Transverse colon (tissue), 4 donors: ENCODE measurements around the gene RETREG1. TPM values are rescaled to one million over a fixed set of nuclear protein-coding genes. Genes with fewer than 3 reads are reported as not detected.

Experiments used
- DNase-seq: peaks from one replicate; pipeline ENCODE4 v3.0.0-alpha.2; 2019
- H3K27ac ChIP-seq, 4 donors: fragments of 200-600 bp; sonication (generic); 2 replicates each; pipeline ENCODE4 v1.5.1; 2016 to 2018; ENCODE audit warnings: inconsistent platforms in 4 of 4
- H3K27me3 ChIP-seq: fragments of 200-600 bp; sonication (generic); 2 replicates; pipeline ENCODE4 v1.5.1; 2017; ENCODE audit warnings: inconsistent platforms
- H3K36me3 ChIP-seq, 4 donors: fragments of 200-600 bp; sonication (generic); 2 replicates each; pipeline ENCODE4 v1.5.1; 2017 to 2019; ENCODE audit warnings: inconsistent platforms in 4 of 4
- H3K4me1 ChIP-seq, 4 donors: fragments of 200-600 bp; sonication (generic); 2 replicates each; pipeline ENCODE4 v1.5.1; 2017 to 2020; ENCODE audit warnings: inconsistent platforms in 4 of 4
- H3K4me3 ChIP-seq, 4 donors: fragments of 200-600 bp; sonication (generic); 1 replicate in 1 of 4; 2 replicates in 3 of 4; pipeline versions ENCODE4 v1.5.1 to v1.6.1; 2017 to 2019; ENCODE audit warnings: inconsistent platforms in 4 of 4
- H3K9me3 ChIP-seq, 2 donors: fragments of 200-600 bp; sonication (generic); 2 replicates each; pipeline ENCODE4 v1.5.1; 2017 to 2019; ENCODE audit warnings: inconsistent platforms in 2 of 2
- CTCF ChIP-seq, 5 experiments: fragments of 200-600 bp in 3 of 5; fragments of 450-650 bp in 2 of 5; sonication (generic) in 3 of 5; IDR thresholded peaks; 1 replicate in 2 of 5; 2 replicates in 3 of 5; pipeline ENCODE4 v1.5.1; 2016 to 2017; ENCODE audit warnings: antibody characterized with exemption in 5 of 5, inconsistent platforms in 3 of 5, mild to moderate bottlenecking in 2 of 5, moderate library complexity in 1 of 5
- EP300 ChIP-seq: sonication (generic); formaldehyde crosslinking; IDR thresholded peaks from one replicate; pipeline ENCODE4 v1.6.1; 2017; ENCODE audit warnings: antibody characterized with exemption, low read depth
- POLR2A ChIP-seq: fragments of 450-650 bp; IDR thresholded peaks from one replicate; pipeline ENCODE4 v1.6.1; 2016; ENCODE audit warnings: antibody characterized with exemption, mild to moderate bottlenecking, moderate library complexity
- POLR2AphosphoS5 ChIP-seq, 3 donors: sonication (generic); formaldehyde crosslinking; IDR thresholded peaks; one replicate each; pipeline ENCODE4 v1.6.1; 2016; ENCODE audit warnings: antibody characterized with exemption in 3 of 3
- WGBS, 2 donors: methylation state at CpG; one replicate each; pipeline ENCODE4 v1.1.5; 2018; ENCODE audit warnings: low coverage in 1 of 2; 5-methylcytosine and 5-hydroxymethylcytosine counted together
- in situ Hi-C, 4 donors: fragments of 200-750 bp; cut with MboI; loops; one replicate each; pipeline versions ENCODE4 v1.15.0 to v1.15.1; 2017; ENCODE audit warnings: low sequenced_read_pairs in 3 of 4, low pct_ligation_motif_present in 1 of 4, low pct_unique_long_range_greater_than_20kb in 1 of 4
- intact Hi-C: fragments of 100-400 bp; cut with DNase I; formaldehyde crosslinking; loops from one replicate; pipeline ENCODE4 v1.15.1; 2023; ENCODE audit warnings: low total_unique reads
- total RNA-seq, 4 donors: library from RNA; depleted of rRNA; stranded (reverse); fragments of >200 nt; gene quantifications; one replicate each; pipeline ENCODE4 v1.1.0, GENCODE V29; 2016

RETREG1 gene
- total RNA-seq, 4 donors from 2014 or later = 33.2 to 93.5 (median 66.2) TPM

DNA sequence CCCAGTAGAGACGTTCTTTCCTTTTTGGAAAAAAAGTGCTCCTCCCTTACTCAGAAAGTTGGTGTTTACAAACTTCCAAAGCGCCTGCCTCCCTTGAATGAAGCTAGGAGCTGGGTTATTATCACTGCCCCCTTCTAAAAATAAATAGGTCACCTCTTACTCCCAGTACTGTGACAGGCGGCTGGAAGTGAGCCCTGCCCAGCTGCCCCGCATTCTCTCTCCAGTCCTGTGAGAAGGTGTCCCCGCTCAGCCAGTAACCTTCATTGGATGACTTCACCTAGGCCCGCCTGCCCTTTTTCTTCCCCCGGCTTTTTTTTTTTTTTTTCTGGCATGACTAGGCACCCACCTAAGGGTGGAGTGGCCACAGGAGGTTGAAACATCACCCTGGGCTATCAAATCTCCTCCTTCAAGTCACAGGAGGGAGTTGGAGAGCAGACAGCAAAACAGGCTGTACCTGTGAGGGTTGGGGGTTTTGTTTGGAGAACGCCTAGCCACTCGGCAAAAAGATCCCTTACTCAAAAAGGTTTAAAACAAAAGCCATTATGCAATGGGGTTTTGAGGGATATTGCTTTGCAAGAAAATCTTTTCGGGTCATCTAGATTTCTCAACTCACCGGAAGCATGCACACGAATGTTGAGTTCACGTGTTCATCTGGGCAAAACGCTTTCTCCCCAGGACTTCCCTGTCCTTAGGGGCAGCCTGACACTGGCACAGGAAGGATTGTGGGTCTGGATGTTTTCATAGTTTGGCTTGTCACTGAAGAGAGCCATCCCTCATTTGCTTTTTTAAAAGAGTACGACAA is 107.9 kb downstream of the RETREG1 start:
- H3K9me3 ChIP-seq = no peaks in the 10 kb centered on the region
- peak in 1 of 3 donors; percentile 66 for TF ChIP-seq POLR2AphosphoS5 (IDR thresholded peaks at IDR 0.05)
- peak; percentile 87 for TF ChIP-seq POLR2A
- TF ChIP-seq EP300 = no peak
- intact Hi-C loops = no loop called here
- in situ Hi-C loops = no loop called here
- 45 to 65% methylated on average over 4 to 15 of the region's 15 CpGs for WGBS, 2 donors
- H3K36me3 ChIP-seq = no peaks in the 10 kb centered on the region
- peak; percentile 38 for DNase-seq
- H3K27ac ChIP-seq = peak overlapping the region in 3 of 4 donors; percentile 46 to 90 (median 82)
- H3K4me1 ChIP-seq = peaks cover 0 to 23% (median 4%) of the 10 kb centered on the region in 4 donors
- peak overlapping the region in 2 of 4 donors; percentile 21 to 49 for H3K4me3 ChIP-seq
- no peaks in the 10 kb centered on the region for H3K27me3 ChIP-seq

GRCh38 chr5:16507716-16508115 is 109.1 kb downstream of the RETREG1 start:
- Histone ChIP-seq H3K27me3 (no peaks in the 10 kb centered on the region), H3K4me3 (peak overlapping the region in 2 of 4 donors; percentile 21 to 49), H3K36me3 (no peaks in the 10 kb centered on the region), H3K9me3 (no peaks in the 10 kb centered on the region), H3K4me1 (peaks cover 0 to 23% (median 4%) of the 10 kb centered on the region in 4 donors), H3K27ac (peak overlapping the region in 3 of 4 donors; percentile 46 to 90 (median 82))
- DNase-seq = no peak
- in situ Hi-C loops (no loop called here), intact Hi-C loops (no loop called here)
- TF ChIP-seq POLR2A = no peak
- no peak for TF ChIP-seq POLR2AphosphoS5 (IDR thresholded peaks at IDR 0.05)
- TF ChIP-seq CTCF (IDR thresholded peaks at IDR 0.05) = no peak
- no peak for TF ChIP-seq EP300

DNA sequence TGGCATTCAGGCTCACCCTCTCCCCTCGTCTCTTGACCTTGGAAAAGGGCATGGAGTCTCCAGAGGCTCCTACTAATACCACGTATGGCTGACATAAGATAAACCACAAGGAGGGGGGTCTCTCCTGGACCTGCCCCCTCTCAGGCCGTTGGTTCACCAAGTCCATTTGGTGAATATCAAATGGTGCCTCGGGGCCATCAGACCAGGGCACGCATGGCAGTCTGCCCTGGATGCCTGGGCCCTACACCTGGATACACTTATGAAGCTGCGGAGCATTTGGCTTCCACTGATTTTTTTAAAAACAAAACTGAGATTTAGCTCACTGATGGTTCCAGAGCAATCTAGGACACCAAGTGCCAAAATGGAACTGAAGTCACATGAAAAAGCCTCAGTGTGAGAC is 110.9 kb downstream of the RETREG1 start:
- H3K9me3 ChIP-seq = no peaks in the 10 kb centered on the region
- intact Hi-C loops (no loop called here), in situ Hi-C loops (no loop called here)
- no peak for DNase-seq
- peak overlapping the region in 1 of 4 donors; percentile 49 for H3K4me3 ChIP-seq
- H3K27ac ChIP-seq = no peak overlapping the region
- WGBS, 2 donors = 91 to 100% methylated on average over 1 to 6 of the region's 6 CpGs
- H3K4me1 ChIP-seq = peaks cover 0 to 23% (median 4%) of the 10 kb centered on the region in 4 donors
- no peaks in the 10 kb centered on the region for H3K36me3 ChIP-seq
- TF ChIP-seq POLR2AphosphoS5 (IDR thresholded peaks at IDR 0.05) (no peak), EP300 (no peak), POLR2A (no peak), CTCF (IDR thresholded peaks at IDR 0.05) (no peak)
- H3K27me3 ChIP-seq = no peaks in the 10 kb centered on the region

GRCh38 chr5:16505140-16505891 is 111.5 kb downstream of the RETREG1 start:
- Histone ChIP-seq H3K36me3 (no peaks in the 10 kb centered on the region), H3K4me1 (peaks cover 0 to 23% (median 4%) of the 10 kb centered on the region in 4 donors), H3K27ac (no peak overlapping the region), H3K4me3 (no peak overlapping the region), H3K27me3 (no peaks in the 10 kb centered on the region), H3K9me3 (no peaks in the 10 kb centered on the region)
- in situ Hi-C loops = no loop called here
- WGBS, 2 donors = 85 to 97% methylated on average over 10 to 17 of the region's 17 CpGs
- TF ChIP-seq POLR2A = no peak
- DNase-seq = no peak
- intact Hi-C loops = no loop called here

GRCh38 chr5:16504571-16504970 is 112.2 kb downstream of the RETREG1 start:
- DNase-seq = no peak
- Histone ChIP-seq H3K9me3 (no peaks in the 10 kb centered on the region), H3K4me3 (no peak overlapping the region), H3K4me1 (peaks cover 0 to 19% (median under 1%) of the 10 kb centered on the region in 4 donors), H3K27ac (no peak overlapping the region), H3K36me3 (no peaks in the 10 kb centered on the region), H3K27me3 (no peaks in the 10 kb centered on the region)
- in situ Hi-C loops (no loop called here), intact Hi-C loops (no loop called here)
- 87 to 92% methylated on average over 10 of the region's 10 CpGs for WGBS, 2 donors
- TF ChIP-seq CTCF (IDR thresholded peaks at IDR 0.05) (no peak), EP300 (no peak), POLR2AphosphoS5 (IDR thresholded peaks at IDR 0.05) (no peak), POLR2A (no peak)
